ENCODE measurements around the gene POLR2C.

Gene POLR2C

DNA sequence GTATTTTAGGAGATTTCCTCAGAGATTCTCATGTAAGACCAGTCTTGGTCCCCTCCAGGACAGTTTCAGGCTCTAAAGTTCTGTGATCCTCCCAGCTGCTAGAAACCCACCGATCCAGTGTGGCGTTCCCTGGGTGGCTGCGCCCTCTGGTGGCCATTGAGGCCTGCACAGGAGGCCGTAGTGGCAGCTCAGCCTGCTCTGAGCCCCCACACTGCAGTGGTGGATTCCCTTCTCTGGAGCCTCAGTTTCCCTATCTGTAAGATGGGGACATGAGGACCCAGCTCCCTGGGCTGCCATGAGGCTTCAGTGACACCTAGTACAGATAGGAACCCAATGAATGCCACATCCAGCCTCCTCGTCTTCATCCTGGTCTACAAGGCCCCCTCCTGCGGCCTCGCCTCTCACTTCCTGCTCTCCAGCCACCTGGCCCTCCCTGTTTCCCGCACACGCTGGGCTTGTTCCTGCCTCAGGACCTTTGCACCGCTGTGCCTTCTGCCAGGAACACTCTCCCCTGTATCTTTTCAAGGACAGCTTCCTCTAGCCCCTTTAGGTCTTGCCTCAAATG is 57.4 kb downstream of the POLR2C start:
- Histone ChIP-seq H3K9me3 (ENCODE audit: control insufficient read depth, insufficient read depth, low read length) (no peaks in the 10 kb centered on the region), H3K36me3 (ENCODE audit: control insufficient read depth, insufficient read depth, low read length) (peaks cover 4% of the 10 kb centered on the region), H3K9ac (ENCODE audit: low read depth, low read length) (no peak overlapping the region), H3K27me3 (ENCODE audit: control insufficient read depth, insufficient read depth, low read length) (no peaks in the 10 kb centered on the region), H3K4me3 (ENCODE audit: low read depth, low read length) (no peak overlapping the region), H3K4me1 (ENCODE audit: control insufficient read depth, insufficient read depth, low read length) (peaks cover 3% of the 10 kb centered on the region)
